Stimulated activated CD8-positive, alpha-beta memory T cell treated with anti-CD3 and anti-CD28 coated beads, Interleukin-15, amount 100 ng/mL, for 4 hours (primary cell): ENCODE results near the gene FYB1.

Source experiments
- DNase-seq, 2 donors: peaks; one replicate each; pipeline ENCODE4 v3.0.0-alpha.2; 2020; ENCODE audit warnings: low read depth in 2 of 2

Gene FYB1

GRCh38 chr5:39121315-39121714 lies 98.0 kb downstream of the FYB1 start:
- no peak for DNase-seq

- DNase-seq, result no peak
These were observed 99.3 kb downstream of the FYB1 start for GRCh38 chr5:39120052-39120420.

GRCh38 chr5:39119404-39120051 lies 99.8 kb downstream of the FYB1 start:
- DNase-seq, result no peak

- DNase-seq, result no peak
These were observed 100.7 kb downstream of the FYB1 start for GRCh38 chr5:39118638-39119037.

GRCh38 chr5:39117401-39117800 lies 102.0 kb downstream of the FYB1 start:
- DNase-seq, result no peak

GRCh38 chr5:39116344-39117170 lies 102.8 kb downstream of the FYB1 start:
- DNase-seq, result no peak

GRCh38 chr5:39115644-39116343 lies 103.6 kb downstream of the FYB1 start:
- DNase-seq, result no peak

- DNase-seq, result no peak
These were observed 105.2 kb downstream of the FYB1 start for GRCh38 chr5:39114155-39114554.

GRCh38 chr5:39113354-39113953 lies 105.9 kb downstream of the FYB1 start:
- no peak for DNase-seq

GRCh38 chr5:39109606-39110005 lies 109.8 kb downstream of the FYB1 start:
- DNase-seq, result no peak

- DNase-seq, result no peak
These were observed 110.4 kb downstream of the FYB1 start for GRCh38 chr5:39108987-39109386.

GRCh38 chr5:39107350-39107749 lies 112.0 kb downstream of the FYB1 start:
- DNase-seq, result no peak

GRCh38 chr5:39106322-39106721 lies 113.0 kb downstream of the FYB1 start:
- no peak for DNase-seq

- no peak for DNase-seq
These were observed 115.1 kb downstream of the FYB1 start for GRCh38 chr5:39104221-39104620.

- no peak for DNase-seq
These were observed 116.6 kb downstream of the FYB1 start for GRCh38 chr5:39102684-39103155.

- DNase-seq, result no peak
These were observed 118.4 kb downstream of the FYB1 start for GRCh38 chr5:39100851-39101396.

- no peak for DNase-seq
These were observed 119.0 kb downstream of the FYB1 start for GRCh38 chr5:39100301-39100850.

GRCh38 chr5:39099831-39100230 lies 119.5 kb downstream of the FYB1 start:
- DNase-seq, result no peak

GRCh38 chr5:39093352-39093751 lies 126.0 kb downstream of the FYB1 start:
- DNase-seq, result no peak

- no peak for DNase-seq
These were observed 126.6 kb downstream of the FYB1 start for GRCh38 chr5:39092581-39093351.
